ENCODE measurements around the gene RAD51C. TPM values are rescaled to one million over a fixed set of nuclear protein-coding genes. Genes with fewer than 3 reads are reported as not detected.
"Not testable (repeated sequence)": the region's sequence is repeated elsewhere in the genome, so short reads cannot be mapped to it uniquely, and the experiment has no call there.

The RAD51C gene
- total and polyA plus RNA-seq, 5 donors from 2014 or later: 12.7 to 89.3 (median 53.9) TPM

- Histone ChIP-seq H3K4me1 (ENCODE audit: control insufficient read depth, insufficient read depth, low read length, poor library complexity, severe bottlenecking) (no peaks in the 10 kb centered on the region), H3K27ac (ENCODE audit: insufficient read depth, low read length, poor library complexity, severe bottlenecking) (no peak overlapping the region), H3K36me3 (ENCODE audit: control insufficient read depth, insufficient read depth, low read length) (peaks cover 35% of the 10 kb centered on the region), H3K9me3 (ENCODE audit: control insufficient read depth in 2 of 2, low read length in 2 of 2) (no peaks in the 10 kb centered on the region), H3K4me3 (ENCODE audit: low read depth, low read length) (no peak overlapping the region), H3K27me3 (ENCODE audit: control insufficient read depth, insufficient read depth, low read length) (no peaks in the 10 kb centered on the region)
- Mint-ChIP-seq H3K4me3 (no peak overlapping the region), H3K9me3 (no peaks in the 10 kb centered on the region), H3K36me3 (peaks cover 33% of the 10 kb centered on the region), H3K4me1 (no peaks in the 10 kb centered on the region), H3K27ac (no peak overlapping the region), H3K27me3 (no peaks in the 10 kb centered on the region)
- DNase-seq (no peak), ATAC-seq (ENCODE audit: low read depth in 2 of 2) (no peak)
These were observed 30.3 kb downstream of the RAD51C start for GRCh38 chr17:58722696-58723095.

GRCh38 chr17:58728798-58729197 lies 36.4 kb downstream of the RAD51C start:
- no peaks in the 10 kb centered on the region for H3K4me1 Mint-ChIP-seq
- ATAC-seq (ENCODE audit: low read depth in 2 of 2) (no peak), DNase-seq (no peak)
- Histone ChIP-seq H3K4me1 (ENCODE audit: control insufficient read depth, insufficient read depth, low read length, poor library complexity, severe bottlenecking) (no peaks in the 10 kb centered on the region), H3K4me3 (ENCODE audit: low read depth, low read length) (no peak overlapping the region), H3K27me3 (ENCODE audit: control insufficient read depth, insufficient read depth, low read length) (no peaks in the 10 kb centered on the region), H3K27ac (ENCODE audit: insufficient read depth, low read length, poor library complexity, severe bottlenecking) (no peak overlapping the region), H3K9me3 (ENCODE audit: control insufficient read depth in 2 of 2, low read length in 2 of 2) (no peaks in the 10 kb centered on the region), H3K36me3 (ENCODE audit: control insufficient read depth, insufficient read depth, low read length) (peaks cover 19% of the 10 kb centered on the region)
- H3K27me3 Mint-ChIP-seq: no peaks in the 10 kb centered on the region
- H3K4me3 Mint-ChIP-seq: no peak overlapping the region
- no peaks in the 10 kb centered on the region for H3K9me3 Mint-ChIP-seq
- no peak overlapping the region for H3K27ac Mint-ChIP-seq
- peaks cover 22% of the 10 kb centered on the region for H3K36me3 Mint-ChIP-seq

GRCh38 chr17:58730937-58731336 lies 38.5 kb downstream of the RAD51C start:
- no peak for ATAC-seq (ENCODE audit: low read depth in 2 of 2)
- no peaks in the 10 kb centered on the region for H3K27me3 Mint-ChIP-seq
- Histone ChIP-seq H3K27me3 (ENCODE audit: control insufficient read depth, insufficient read depth, low read length) (no peaks in the 10 kb centered on the region), H3K9me3 (ENCODE audit: control insufficient read depth in 2 of 2, low read length in 2 of 2) (no peaks in the 10 kb centered on the region), H3K4me3 (ENCODE audit: low read depth, low read length) (no peak overlapping the region), H3K27ac (ENCODE audit: insufficient read depth, low read length, poor library complexity, severe bottlenecking) (no peak overlapping the region), H3K4me1 (ENCODE audit: control insufficient read depth, insufficient read depth, low read length, poor library complexity, severe bottlenecking) (no peaks in the 10 kb centered on the region), H3K36me3 (ENCODE audit: control insufficient read depth, insufficient read depth, low read length) (peaks cover 8% of the 10 kb centered on the region)
- no peak for DNase-seq
- no peak overlapping the region for H3K4me3 Mint-ChIP-seq
- no peaks in the 10 kb centered on the region for H3K4me1 Mint-ChIP-seq
- H3K9me3 Mint-ChIP-seq: no peaks in the 10 kb centered on the region
- H3K36me3 Mint-ChIP-seq: peaks cover 10% of the 10 kb centered on the region
- H3K27ac Mint-ChIP-seq: peak overlapping the region in 1 of 3 donors; percentile 14

GRCh38 chr17:58734040-58734439 lies 41.6 kb downstream of the RAD51C start:
- Histone ChIP-seq H3K36me3 (ENCODE audit: control insufficient read depth, insufficient read depth, low read length) (peaks cover 8% of the 10 kb centered on the region), H3K9me3 (ENCODE audit: control insufficient read depth in 2 of 2, low read length in 2 of 2) (no peaks in the 10 kb centered on the region), H3K4me1 (ENCODE audit: control insufficient read depth, insufficient read depth, low read length, poor library complexity, severe bottlenecking) (no peaks in the 10 kb centered on the region), H3K27me3 (ENCODE audit: control insufficient read depth, insufficient read depth, low read length) (no peaks in the 10 kb centered on the region), H3K27ac (ENCODE audit: insufficient read depth, low read length, poor library complexity, severe bottlenecking) (no peak overlapping the region), H3K4me3 (ENCODE audit: low read depth, low read length) (no peak overlapping the region)
- H3K4me1 Mint-ChIP-seq: no peaks in the 10 kb centered on the region
- ATAC-seq (ENCODE audit: low read depth in 2 of 2) (no peak), DNase-seq (no peak)
- peaks cover 5% of the 10 kb centered on the region for H3K36me3 Mint-ChIP-seq
- H3K4me3 Mint-ChIP-seq: no peak overlapping the region
- H3K27ac Mint-ChIP-seq: no peak overlapping the region
- H3K27me3 Mint-ChIP-seq: no peaks in the 10 kb centered on the region
- H3K9me3 Mint-ChIP-seq: no peaks in the 10 kb centered on the region

GRCh38 chr17:58734811-58735210 lies 42.4 kb downstream of the RAD51C start:
- no peaks in the 10 kb centered on the region for H3K9me3 Mint-ChIP-seq
- Histone ChIP-seq H3K27me3 (ENCODE audit: control insufficient read depth, insufficient read depth, low read length) (no peaks in the 10 kb centered on the region), H3K36me3 (ENCODE audit: control insufficient read depth, insufficient read depth, low read length) (peaks cover 8% of the 10 kb centered on the region), H3K27ac (ENCODE audit: insufficient read depth, low read length, poor library complexity, severe bottlenecking) (no peak overlapping the region), H3K4me3 (ENCODE audit: low read depth, low read length) (no peak overlapping the region), H3K9me3 (ENCODE audit: control insufficient read depth in 2 of 2, low read length in 2 of 2) (no peaks in the 10 kb centered on the region), H3K4me1 (ENCODE audit: control insufficient read depth, insufficient read depth, low read length, poor library complexity, severe bottlenecking) (no peaks in the 10 kb centered on the region)
- H3K27ac Mint-ChIP-seq: peak overlapping the region in 2 of 3 donors; percentile 35 to 38
- H3K27me3 Mint-ChIP-seq: no peaks in the 10 kb centered on the region
- H3K4me1 Mint-ChIP-seq: no peaks in the 10 kb centered on the region
- H3K36me3 Mint-ChIP-seq: peaks cover 5% of the 10 kb centered on the region
- ATAC-seq (ENCODE audit: low read depth in 2 of 2) (no peak), DNase-seq (no peak)
- no peak overlapping the region for H3K4me3 Mint-ChIP-seq

- Mint-ChIP-seq H3K4me1 (no peaks in the 10 kb centered on the region), H3K9me3 (no peaks in the 10 kb centered on the region), H3K36me3 (no peaks in the 10 kb centered on the region), H3K27me3 (no peaks in the 10 kb centered on the region), H3K4me3 (no peak overlapping the region), H3K27ac (no peak overlapping the region)
- Histone ChIP-seq H3K36me3 (ENCODE audit: control insufficient read depth, insufficient read depth, low read length) (no peaks in the 10 kb centered on the region), H3K9me3 (ENCODE audit: control insufficient read depth in 2 of 2, low read length in 2 of 2) (no peaks in the 10 kb centered on the region), H3K4me1 (ENCODE audit: control insufficient read depth, insufficient read depth, low read length, poor library complexity, severe bottlenecking) (no peaks in the 10 kb centered on the region), H3K4me3 (ENCODE audit: low read depth, low read length) (no peak overlapping the region), H3K27me3 (ENCODE audit: control insufficient read depth, insufficient read depth, low read length) (no peaks in the 10 kb centered on the region), H3K27ac (ENCODE audit: insufficient read depth, low read length, poor library complexity, severe bottlenecking) (no peak overlapping the region)
- ATAC-seq (ENCODE audit: low read depth in 2 of 2) (no peak), DNase-seq (no peak)
These were observed 48.8 kb downstream of the RAD51C start for GRCh38 chr17:58741121-58741625.

- no peak for ATAC-seq (ENCODE audit: low read depth in 2 of 2)
- Histone ChIP-seq H3K36me3 (ENCODE audit: control insufficient read depth, insufficient read depth, low read length) (no peaks in the 10 kb centered on the region), H3K4me3 (ENCODE audit: low read depth, low read length) (no peak overlapping the region), H3K27me3 (ENCODE audit: control insufficient read depth, insufficient read depth, low read length) (peaks cover 9% of the 10 kb centered on the region), H3K9me3 (ENCODE audit: control insufficient read depth in 2 of 2, low read length in 2 of 2) (no peaks in the 10 kb centered on the region), H3K27ac (ENCODE audit: insufficient read depth, low read length, poor library complexity, severe bottlenecking) (no peak overlapping the region), H3K4me1 (ENCODE audit: control insufficient read depth, insufficient read depth, low read length, poor library complexity, severe bottlenecking) (no peaks in the 10 kb centered on the region)
- no peaks in the 10 kb centered on the region for H3K4me1 Mint-ChIP-seq
- H3K27me3 Mint-ChIP-seq: peaks cover 10% of the 10 kb centered on the region
- no peaks in the 10 kb centered on the region for H3K36me3 Mint-ChIP-seq
- no peak for DNase-seq
- no peak overlapping the region for H3K4me3 Mint-ChIP-seq
- H3K27ac Mint-ChIP-seq: no peak overlapping the region
- no peaks in the 10 kb centered on the region for H3K9me3 Mint-ChIP-seq
These were observed 55.3 kb downstream of the RAD51C start for GRCh38 chr17:58747674-58748073.

- not testable (repeated sequence) for H3K27ac Mint-ChIP-seq; H3K36me3 ChIP-seq (ENCODE audit: control insufficient read depth, insufficient read depth, low read length); H3K36me3 Mint-ChIP-seq; H3K9me3 ChIP-seq (ENCODE audit: control insufficient read depth in 2 of 2, low read length in 2 of 2); H3K4me1 Mint-ChIP-seq; H3K27ac ChIP-seq (ENCODE audit: insufficient read depth, low read length, poor library complexity, severe bottlenecking); ATAC-seq (ENCODE audit: low read depth in 2 of 2); DNase-seq; H3K4me3 ChIP-seq (ENCODE audit: low read depth, low read length); H3K4me3 Mint-ChIP-seq; H3K4me1 ChIP-seq (ENCODE audit: control insufficient read depth, insufficient read depth, low read length, poor library complexity, severe bottlenecking); H3K9me3 Mint-ChIP-seq
- H3K27me3 ChIP-seq (ENCODE audit: control insufficient read depth, insufficient read depth, low read length): peaks cover 15% of the 10 kb centered on the region
- peaks cover 30% of the 10 kb centered on the region for H3K27me3 Mint-ChIP-seq
These were observed 57.2 kb downstream of the RAD51C start for GRCh38 chr17:58749627-58750026.
